ENCODE results near the gene CRYBA4. TPM values are rescaled to one million over a fixed set of nuclear protein-coding genes. Genes with fewer than 3 reads are reported as not detected.

Gene CRYBA4
- total RNA-seq, 1 experiment from 2014 or later: not detected

DNA sequence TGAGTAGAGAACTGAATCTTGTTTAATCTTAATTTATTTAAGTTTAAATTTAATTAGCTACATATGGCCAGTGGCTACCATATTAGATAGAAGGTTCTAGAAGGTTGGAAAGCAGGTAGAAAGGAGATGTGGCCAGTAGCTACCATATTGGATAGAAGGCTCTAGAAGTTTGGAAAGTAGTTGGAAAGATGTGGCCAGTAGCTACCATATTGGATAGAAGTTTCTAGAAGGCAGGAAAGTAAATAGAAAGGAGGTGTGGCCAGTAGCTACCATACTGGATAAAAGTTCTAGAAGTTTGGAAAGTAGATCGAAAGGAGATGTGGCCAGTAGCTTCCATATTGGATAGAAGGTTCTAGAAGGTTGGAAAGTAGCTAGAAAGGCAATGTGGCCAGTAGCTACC, 2.2 kb downstream of the CRYBA4 start:
- no peak for DNase-seq (ENCODE audit: low read depth)

DNA sequence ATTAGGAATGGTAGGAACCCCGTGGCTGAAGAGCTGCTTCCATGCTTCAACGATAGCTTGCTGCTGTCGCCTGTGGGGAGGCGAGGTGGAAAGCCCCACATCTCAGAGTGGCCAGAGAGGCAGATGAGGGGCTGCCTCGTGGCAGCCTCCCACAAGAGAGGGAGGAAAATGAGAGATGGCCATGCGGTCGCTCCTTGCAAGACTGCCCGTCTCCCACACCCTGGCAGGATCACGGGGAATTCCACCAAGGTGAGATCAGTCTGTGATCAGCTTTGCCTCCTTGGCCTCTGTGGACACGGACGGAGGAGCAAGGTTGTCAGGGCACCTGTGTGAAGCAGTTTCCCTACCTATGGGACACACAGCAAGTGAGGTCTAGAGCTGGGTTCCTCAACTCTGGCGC, 3.0 kb downstream of the CRYBA4 start:
- DNase-seq (ENCODE audit: low read depth): no peak

DNA sequence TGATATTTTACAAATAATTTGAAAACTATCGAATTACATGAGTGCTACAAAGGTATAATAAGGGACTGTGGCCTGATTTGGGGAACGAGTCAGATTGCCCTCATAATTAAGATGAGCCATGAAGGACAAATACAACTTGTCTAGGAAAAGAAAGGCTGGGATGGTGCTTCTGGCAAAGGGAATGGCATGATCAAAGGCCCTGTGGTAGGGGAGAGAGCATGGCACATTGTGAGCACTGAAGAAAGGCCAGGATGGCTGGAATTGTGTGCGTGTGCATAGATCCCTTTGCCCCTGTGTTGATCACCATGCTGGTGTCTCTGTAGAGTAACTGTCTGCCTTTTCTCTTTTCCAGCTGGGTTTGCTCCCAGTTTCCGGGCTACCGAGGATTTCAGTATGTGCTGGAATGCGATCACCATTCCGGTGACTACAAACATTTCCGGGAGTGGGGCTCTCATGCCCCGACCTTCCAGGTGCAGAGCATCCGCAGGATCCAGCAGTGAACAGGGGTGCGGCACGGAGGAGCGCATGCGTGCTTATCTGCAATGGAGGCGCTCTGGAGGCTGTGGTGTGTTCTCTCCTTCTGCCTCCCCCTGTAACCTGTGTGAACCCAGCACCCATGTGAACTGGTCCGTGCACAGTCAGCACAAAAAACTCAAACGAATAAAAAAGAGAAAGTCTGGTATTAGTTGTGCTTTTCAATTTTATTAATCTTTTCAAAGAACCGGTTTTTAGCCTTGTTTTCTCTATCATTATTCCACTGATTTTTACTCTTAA, 8.4 kb downstream of the CRYBA4 start:
- no peak for DNase-seq (ENCODE audit: low read depth)

DNA sequence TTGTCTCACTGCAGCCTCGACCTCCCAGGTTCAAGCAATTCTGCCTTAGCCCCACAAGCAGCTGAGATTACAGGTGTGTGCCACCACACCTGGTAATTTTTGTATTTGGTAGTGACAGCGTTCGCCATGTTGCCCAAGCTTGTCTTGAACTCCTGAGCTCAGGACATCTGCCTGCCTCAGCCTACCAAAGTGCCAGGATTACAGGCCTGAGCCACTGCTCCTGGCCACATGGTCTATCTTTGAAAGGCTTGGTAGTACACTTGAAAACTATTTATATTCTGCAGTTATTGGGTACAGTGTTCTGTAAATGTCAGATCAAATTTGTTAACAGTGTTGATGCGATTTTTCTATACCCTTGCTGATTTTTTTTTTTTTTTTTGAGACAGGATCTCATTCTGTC, 9.5 kb downstream of the CRYBA4 start:
- no peak for DNase-seq (ENCODE audit: low read depth)

DNA sequence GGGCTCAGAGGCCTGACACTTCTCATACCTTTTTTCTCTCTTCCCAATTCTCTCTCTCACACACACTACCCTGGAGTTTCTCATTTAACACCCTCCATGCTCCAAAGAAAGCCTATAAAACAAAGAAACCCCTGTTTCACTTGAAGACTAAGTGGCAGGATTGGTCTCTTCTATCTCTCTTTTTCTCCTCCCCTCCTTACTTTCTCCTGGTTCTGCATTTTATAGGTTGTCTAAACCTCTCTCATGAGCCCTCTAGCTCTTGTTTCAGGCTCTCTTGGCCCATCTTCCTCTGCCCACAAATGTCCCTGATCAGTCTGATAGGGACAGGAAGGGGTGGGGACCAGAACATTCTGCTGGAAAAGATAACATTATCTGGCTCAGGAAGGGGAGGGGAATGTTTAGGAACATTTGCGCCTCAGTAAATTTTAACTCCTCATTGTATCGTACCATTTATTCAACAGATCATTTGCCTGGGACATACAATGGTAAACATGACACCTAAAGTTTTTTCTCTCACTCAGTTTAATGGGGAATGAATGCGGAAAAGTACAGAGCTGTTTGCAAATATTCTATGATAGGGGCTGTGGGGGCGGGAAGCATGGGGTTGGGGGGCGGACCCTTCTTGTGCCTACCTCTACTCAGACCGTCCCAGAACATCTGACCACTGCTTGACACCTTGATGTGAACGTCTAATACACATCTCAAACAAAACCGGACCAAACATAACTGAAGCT, 10.8 kb downstream of the CRYBA4 start:
- DNase-seq (ENCODE audit: low read depth): no peak

DNA sequence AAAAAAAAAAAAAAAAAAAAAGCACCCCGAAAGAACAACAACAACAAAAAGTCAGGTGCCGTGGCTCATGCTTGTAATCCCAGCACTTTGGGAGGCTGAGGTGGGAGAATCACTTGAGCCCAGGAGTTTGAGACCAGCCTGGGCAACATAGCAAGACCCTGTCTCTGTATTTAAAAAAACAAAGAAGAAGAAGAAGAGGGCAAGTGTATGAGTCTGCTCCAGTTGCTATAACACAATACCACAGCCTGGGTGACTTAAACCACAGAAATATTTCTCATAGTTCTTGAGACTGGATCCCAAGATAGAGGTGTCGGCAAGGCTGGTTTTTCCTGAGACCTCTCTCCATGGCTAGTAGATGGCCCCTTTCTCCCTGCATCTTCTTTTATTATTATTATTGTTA, 12.4 kb downstream of the CRYBA4 start:
- no peak for DNase-seq (ENCODE audit: low read depth)

DNA sequence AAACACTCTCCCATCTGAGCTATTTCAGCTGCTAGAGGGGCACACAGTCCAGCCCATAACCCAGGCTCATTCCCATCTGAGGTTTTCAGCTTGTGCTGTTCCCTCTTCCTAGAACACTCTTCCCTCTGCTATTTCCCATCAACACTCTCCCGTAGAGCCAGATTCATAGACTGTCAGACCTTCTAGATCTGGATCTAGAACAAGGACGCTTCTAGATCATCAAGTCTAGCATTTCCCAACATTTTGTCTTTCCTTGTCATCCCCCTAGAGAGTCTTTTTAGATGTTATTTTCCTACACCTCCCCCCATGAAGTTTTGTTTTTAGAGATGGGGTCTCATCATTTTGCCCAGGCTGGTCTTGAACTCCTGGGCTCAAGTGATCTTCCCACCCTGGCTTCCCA, 13.4 kb downstream of the CRYBA4 start:
- DNase-seq (ENCODE audit: low read depth): no peak

DNA sequence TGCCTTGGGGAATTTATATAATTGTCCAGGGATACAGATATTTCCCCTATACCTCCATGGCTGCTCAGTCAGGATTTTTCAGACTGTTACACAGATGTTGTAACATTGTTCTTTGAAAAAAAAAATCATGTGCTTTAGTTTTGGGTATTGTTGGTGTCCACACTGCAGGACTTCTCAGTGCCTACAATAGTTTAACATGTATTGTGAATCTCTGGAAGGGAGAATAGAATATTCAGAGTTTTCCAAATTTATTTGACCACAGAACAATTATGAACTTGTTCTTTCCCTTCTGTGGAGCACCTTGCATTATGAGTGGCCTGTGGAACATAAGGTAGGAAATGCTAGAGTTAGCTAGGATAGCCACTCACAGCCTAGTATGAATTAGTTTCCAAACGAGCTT, 14.5 kb downstream of the CRYBA4 start:
- no peak for DNase-seq (ENCODE audit: low read depth)

DNA sequence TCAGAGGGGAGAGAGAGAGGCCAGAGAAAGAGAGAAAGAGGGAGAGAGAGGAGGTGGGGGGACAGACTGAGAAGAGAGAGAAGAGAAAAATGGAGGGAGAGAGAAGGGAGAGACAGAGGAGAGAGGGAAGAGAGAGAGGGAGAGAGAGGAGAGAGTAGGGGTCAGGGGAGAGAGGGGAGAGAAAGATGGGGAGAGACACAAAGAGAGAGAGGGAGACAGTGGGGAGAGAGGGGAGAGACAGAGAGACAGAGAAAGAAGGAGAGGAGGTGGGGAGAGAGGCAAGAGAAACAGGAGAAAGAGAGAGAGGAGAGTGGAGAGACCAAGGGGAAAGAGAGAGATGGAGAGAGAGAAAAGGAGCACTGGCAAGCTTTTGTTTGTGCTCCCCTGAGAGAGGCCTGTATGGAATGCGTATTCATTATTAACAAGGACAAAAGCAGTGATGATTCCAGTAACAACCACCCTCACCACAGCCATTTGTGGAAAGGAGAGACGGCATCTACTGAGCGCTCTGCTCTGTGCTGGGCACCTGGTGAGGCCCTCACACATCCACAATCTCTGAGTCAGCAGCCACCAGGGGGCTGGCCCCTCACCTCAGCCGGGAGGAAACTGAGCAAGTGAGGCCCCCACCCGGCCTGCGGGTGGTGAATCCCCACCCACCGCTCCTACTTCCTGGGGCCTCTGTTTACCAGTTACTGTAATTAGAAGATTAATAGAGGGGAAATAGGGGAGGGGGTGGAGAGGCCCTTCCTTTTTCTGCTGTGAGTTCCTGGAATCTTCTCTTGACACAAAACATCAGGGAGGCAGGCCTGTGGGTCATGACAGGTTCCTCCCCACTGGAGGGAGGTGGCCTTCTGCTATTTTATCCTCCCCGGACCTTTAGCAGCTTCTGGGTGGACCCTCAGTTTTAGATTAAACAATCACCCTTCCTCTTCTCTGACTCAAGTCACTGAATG, 21.0 kb downstream of the CRYBA4 start:
- DNase-seq (ENCODE audit: low read depth): no peak

DNA sequence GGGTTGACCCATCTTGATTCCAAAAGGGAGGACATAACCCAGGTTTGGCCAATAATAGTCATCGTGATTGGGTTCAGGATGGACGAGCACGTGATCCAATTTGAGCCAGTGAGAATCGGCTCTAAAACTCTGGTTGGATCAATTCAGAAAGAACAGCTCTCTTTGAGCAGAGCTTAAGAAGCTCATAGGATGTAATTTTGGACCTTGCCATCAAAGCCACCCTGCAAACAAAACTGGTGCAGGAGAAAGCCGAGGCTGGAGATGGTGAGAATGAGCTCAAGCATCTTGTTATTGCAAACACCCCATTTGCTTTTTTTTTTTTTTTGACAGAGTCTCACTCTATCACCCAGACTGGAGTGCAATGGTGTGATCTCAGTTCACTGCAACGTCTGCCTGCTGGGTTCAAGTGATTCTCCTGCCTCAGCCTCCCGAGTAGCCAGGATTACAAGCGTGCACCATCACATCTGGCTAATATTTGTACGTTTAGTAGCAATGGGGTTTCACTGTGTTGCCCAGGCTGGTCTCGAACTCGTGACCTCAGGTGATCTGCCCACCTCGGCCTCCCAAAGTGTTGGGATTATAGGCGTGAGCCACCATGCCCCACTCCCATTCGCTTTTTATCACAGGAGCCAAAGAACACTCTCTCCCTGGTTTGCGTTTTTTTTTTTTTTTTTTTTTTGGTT, 21.8 kb downstream of the CRYBA4 start:
- DNase-seq (ENCODE audit: low read depth): no peak

DNA sequence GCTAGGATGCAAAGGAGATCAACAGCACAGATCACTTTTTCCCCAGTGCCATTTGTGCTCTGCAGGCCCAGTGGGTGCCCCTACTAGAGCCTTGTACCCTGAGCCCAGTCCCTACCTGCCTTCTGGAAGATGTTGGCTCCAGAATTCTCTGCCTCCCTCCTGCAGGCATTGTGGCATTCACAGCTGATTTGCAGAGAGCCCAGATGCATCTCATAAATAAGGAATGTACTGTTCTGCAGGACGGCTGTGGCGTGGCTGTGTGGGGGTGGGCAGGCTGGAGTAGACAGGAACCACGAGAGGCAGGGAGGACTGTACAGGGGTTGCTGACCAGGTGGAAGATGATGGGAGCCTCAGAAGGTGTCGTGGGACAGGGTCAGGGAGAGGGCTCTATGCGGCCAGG, 24.4 kb downstream of the CRYBA4 start:
- DNase-seq (ENCODE audit: low read depth): no peak

DNA sequence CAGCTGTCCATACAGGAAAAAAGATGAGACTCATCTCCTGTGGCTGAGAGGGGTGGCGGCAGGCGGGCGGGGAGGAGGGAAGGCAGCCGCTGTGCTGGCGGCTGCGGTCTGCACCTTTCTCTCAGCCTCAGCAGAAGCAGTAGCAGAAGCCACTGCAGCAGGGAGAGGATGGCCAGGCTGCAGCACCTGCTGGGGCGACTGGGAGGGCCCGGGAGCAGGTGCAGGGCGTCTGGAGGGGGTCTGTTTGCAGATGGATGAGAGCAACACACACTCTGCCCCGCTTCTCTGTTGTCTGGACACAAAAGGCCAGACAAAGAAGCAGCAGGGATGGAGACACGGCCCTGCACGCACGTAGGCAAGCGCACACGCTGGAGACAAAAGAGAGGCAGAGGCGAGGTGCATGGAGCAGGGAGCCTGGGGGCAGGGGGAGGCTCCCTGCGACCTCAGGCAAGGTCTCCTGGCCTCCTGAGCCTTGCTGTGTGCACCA, 26.3 kb downstream of the CRYBA4 start:
- DNase-seq (ENCODE audit: low read depth): peak; percentile 37

DNA sequence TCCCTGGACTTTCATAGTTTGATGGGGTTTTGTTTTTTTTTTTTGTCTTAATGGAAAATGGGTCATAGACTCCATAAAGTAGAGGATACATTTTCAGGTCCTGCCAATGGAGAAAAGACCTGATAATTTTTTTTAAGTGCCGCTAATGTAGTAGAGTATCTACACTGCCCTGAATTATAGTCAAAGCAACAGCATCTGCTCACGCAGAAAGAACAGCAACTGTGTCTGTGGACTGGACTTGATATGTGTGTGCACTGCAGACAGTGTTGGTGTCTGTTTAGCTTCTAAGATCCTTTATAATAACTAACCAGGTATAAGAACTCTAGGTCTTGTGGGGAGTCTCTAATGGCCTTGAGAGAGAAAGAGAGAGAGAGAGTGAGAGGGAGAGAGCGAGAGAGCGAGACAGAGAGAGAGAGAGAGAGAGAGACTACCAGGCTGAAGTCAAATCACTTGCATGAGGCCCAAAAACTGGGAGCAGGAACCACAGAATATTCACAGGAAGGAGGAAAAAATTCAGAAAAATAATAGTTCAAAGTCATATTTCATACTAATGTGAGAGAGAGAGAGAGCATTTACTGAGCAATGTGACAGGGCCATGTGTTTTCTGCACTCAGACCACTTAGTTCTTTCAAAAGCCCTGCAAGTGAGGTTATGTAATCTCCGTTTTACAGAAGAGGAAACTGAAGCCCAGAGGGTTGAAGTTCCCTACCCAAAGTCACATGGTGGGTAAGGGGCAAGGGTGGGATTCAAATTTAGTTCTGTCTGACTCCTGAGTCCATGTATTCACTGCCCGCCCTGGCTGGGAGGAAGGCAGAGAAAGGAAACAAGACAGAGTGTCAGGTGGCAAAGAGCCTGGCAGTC, 27.0 kb downstream of the CRYBA4 start:
- DNase-seq (ENCODE audit: low read depth): no peak

DNA sequence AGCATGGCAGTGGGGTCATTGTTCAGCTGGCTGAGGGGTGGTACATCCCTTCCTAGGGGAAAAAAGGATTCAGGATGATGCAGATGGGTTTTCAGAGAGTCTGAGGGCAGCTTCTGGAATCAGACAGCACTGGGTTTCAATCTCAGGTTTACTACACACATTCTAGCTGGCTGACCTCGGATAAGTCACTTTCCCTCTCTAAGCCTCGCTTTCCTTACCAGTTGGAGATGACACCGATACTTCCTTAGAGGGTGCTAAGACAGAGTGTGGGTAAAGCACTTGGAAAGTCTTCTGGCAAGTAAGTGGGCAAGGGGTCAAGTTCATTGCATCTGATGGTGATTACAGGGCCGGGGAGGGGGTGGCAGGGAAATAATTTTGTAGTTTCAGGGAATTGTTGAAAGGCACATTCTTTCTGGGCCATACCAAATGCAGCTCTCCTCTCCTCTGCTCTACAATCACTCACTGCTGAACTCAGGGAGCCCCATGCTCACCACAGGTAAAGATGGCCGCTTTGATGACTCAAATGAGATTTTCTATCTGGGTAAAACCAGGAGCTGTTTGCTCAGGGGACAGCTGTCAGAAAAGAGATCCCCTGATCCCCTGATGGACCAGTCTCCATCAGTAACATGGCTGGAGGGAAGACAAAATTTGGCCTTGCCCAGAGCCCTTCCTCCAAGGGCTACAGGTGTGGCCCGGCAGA, 29.1 kb downstream of the CRYBA4 start:
- no peak for DNase-seq (ENCODE audit: low read depth)

DNA sequence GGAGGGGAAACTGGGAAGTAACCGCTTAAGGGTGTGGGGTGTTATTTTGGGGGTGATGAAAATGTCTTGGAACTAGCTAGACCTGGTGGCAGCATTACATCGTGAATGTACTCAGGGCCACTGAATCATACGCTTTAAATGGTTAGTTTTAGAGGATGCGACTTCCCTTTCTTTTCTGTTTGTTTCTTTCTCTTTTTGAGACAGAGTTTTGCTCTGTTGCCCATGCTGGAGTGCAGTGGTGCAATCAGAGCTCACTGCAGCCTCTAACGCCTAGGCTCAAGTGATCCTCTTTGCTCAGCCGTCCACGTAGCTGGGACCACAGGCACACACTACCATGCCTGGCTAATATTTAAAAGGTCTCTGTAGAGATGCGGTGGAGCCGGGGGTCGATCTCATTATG, 30.1 kb downstream of the CRYBA4 start:
- DNase-seq (ENCODE audit: low read depth): no peak

DNA sequence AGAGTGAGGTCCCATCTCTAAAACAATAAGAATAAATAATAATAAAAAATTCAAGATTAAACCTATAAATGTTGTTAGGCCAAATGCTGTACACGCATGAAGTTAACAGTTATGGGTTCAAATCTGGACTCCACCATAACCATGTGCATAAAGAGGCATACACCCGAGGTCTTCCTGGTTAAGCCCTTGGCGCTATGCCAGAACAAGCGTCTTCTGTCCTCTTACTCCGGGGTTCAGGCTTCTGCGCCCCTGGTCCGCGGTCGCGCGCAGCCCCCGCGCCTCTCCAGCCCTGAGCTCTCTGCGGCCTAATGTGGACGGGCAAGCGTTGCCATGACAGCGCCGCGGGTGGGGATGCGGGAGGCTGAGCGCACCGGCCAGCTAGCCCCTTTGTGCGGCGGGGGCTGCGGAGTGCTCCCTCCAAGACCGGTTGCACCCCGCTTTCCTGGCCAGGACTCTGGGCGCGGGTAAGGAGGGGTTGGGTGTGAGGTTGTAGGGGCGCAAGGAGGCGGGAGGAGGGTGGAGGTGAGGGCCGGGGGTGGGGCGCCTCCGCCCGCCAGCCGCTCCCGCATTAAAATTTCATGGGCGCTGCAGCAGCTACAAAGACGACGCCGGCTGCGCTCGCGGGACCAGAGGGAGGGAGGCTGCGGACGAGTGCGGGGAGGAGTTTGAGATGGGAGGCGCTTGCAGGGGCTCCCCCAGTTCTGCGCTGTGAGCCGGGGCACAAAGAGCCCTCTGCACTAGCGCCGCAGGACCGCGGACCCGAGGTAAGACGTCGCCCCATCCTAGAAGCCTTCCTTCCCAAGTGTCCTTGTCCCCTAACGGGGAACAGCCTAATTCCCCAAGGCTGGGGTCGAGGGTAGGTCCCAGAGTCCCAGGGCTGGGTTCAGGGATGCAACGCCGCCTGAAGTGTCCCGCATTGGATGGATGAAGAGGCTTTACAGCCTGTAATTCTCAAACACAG, 35.4 kb downstream of the CRYBA4 start, which contains the start of gene MIAT:
Gene MIAT, plus strand, starts transcription at position 698 of the 961 bp plus-strand sequence.
- DNase-seq (ENCODE audit: low read depth): no peak

DNA sequence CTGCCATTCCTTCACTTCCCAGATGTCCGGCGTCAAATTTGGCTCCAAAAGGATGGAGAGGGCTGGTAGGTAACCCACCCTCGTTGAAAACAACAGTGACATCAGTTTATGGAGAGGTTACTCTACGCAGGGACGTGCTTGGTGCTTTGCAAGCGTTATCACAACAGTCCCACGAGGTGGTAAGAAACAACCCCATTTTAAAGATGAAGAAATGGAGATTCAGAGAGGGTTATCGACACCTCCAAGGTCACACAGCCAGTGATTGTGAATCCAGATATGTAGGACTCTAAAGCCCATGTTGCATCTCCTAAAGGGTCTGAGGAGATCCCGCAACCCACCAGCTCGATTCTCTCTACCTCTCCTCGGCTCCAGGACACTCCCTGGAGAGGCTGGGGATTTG, 36.4 kb downstream of the CRYBA4 start:
- DNase-seq (ENCODE audit: low read depth): no peak

Data from HT1080 (cell line).